SK-N-MC (cell line): ENCODE data around the gene NLRP9.

Experiments
- EZH2 ChIP-seq: fragments of 200-600 bp; sonication (generic); IDR thresholded peaks from one replicate; pipeline ENCODE4 v1.6.1; 2017; ENCODE audit warnings: antibody characterized with exemption
- FOXP2 ChIP-seq: optimal IDR thresholded peaks from 2 replicates; pipeline ENCODE3; 2011; ENCODE audit warnings: mild to moderate bottlenecking, moderate library complexity; ENCODE audit not compliant: insufficient read depth; ENCODE audit errors: extremely low read length, control extremely low read depth
- POLR2AphosphoS5 ChIP-seq: IDR thresholded peaks from 2 replicates; pipeline ENCODE4 v1.6.1; 2012; ENCODE audit warnings: mild to moderate bottlenecking, low read depth, low read length, borderline replicate concordance

- no peak for TF ChIP-seq POLR2AphosphoS5
- no peak for TF ChIP-seq FOXP2
- TF ChIP-seq EZH2, result no peak
These were observed 21.0 kb downstream of the NLRP9 start for GRCh38 chr19:55717251-55717650.
